ENCODE results near the gene CC2D2B. TPM values are rescaled to one million over a fixed set of nuclear protein-coding genes. Genes with fewer than 3 reads are reported as not detected.

Gene CC2D2B
- total RNA-seq, 1 experiment from 2014 or later, result not detected

DNA sequence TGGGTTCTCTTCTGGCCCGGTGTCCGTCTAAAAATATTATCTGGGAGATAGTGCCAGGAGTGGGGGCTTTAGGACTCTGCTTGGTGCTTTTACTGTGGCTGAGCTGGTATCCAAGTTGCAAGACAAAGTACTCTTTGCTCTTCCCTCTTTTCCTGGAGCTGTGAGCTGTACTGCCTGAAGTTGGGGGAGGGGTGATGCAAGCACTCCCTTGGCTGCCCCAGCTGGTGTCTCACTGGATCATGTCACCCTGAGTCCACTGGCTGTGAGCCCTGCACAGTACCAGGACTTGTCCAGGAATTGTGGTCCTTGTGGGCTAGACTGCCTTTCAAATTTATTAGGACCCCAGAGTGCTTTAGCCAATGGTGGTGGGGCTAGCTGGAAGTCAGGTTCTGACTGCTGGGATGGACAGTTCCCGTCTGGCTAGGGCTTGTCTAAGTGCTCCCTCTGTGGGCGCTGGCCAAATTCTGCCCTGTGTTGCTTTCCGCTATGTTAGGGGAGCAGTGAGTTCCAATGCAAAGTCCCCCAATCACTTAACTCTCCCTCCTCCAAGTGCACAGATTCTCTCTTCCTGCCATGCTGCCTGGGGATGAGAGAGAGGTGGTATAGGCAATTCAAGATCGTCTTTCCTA lies 13.1 kb downstream of the CC2D2B start:
- Histone ChIP-seq H3K36me3 (ENCODE audit: insufficient read depth, low read length, poor library complexity, severe bottlenecking) (no peaks in the 10 kb centered on the region), H3K9me3 (ENCODE audit: low read depth, low read length, poor library complexity, severe bottlenecking) (no peaks in the 10 kb centered on the region), H3K4me3 (ENCODE audit: low read depth, low read length, poor library complexity, severe bottlenecking) (no peak overlapping the region), H3K27ac (ENCODE audit: low read depth, low read length, poor library complexity, severe bottlenecking) (no peak overlapping the region), H3K27me3 (replicated peaks; ENCODE audit: insufficient read depth, low read depth, low read length, poor library complexity) (peaks cover 10% of the 10 kb centered on the region), H3K4me1 (ENCODE audit: insufficient read depth, low read length, poor library complexity, severe bottlenecking) (no peaks in the 10 kb centered on the region)
- no peak for TF ChIP-seq EZH2 (IDR thresholded peaks at IDR 0.05; ENCODE audit: borderline replicate concordance, low read depth, low read length, poor library complexity, severe bottlenecking)
- TF ChIP-seq, protein P1, sequence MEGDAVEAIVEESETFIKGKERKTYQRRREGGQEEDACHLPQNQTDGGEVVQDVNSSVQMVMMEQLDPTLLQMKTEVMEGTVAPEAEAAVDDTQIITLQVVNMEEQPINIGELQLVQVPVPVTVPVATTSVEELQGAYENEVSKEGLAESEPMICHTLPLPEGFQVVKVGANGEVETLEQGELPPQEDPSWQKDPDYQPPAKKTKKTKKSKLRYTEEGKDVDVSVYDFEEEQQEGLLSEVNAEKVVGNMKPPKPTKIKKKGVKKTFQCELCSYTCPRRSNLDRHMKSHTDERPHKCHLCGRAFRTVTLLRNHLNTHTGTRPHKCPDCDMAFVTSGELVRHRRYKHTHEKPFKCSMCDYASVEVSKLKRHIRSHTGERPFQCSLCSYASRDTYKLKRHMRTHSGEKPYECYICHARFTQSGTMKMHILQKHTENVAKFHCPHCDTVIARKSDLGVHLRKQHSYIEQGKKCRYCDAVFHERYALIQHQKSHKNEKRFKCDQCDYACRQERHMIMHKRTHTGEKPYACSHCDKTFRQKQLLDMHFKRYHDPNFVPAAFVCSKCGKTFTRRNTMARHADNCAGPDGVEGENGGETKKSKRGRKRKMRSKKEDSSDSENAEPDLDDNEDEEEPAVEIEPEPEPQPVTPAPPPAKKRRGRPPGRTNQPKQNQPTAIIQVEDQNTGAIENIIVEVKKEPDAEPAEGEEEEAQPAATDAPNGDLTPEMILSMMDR (conservative IDR thresholded peaks at IDR 0.05; ENCODE audit: low read depth, low read length), result no peak
- no peak for DNase-seq (ENCODE audit: low spot score)
- POLR2A ChIA-PET (ENCODE audit: low non-redundant PET), result no interaction called here
- intact Hi-C loops (cut with micrococcal nuclease; ENCODE audit: unreplicated experiment), result no loop called here
- no TSS peak for BruUV-seq (replicated peaks)
- CTCF ChIA-PET, result no interaction called here

DNA sequence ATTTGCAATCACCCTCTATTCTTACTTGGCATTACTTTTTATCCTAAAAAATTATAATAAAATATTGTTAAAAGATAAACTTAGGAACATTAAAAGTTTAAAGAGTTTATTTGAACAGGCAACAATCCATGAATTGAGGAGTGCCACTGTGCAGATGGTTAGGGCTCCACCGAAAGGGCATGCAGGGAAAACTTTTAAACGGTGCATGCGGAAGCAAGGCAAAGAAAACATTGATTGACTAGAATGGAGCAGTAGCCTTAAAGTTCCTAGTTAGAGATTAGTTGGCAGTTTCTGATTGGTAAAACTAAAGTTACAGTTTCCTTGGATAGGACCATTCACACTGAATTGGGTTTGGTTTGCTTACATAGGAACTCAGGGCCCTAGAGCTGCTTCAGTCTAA lies 17.3 kb downstream of the CC2D2B start:
- intact Hi-C loops (cut with micrococcal nuclease; ENCODE audit: unreplicated experiment), result no loop called here
- H3K36me3 ChIP-seq (ENCODE audit: insufficient read depth, low read length, poor library complexity, severe bottlenecking), result no peaks in the 10 kb centered on the region
- H3K27ac ChIP-seq (ENCODE audit: low read depth, low read length, poor library complexity, severe bottlenecking), result no peak overlapping the region
- ChIA-PET POLR2A (ENCODE audit: low non-redundant PET) (no interaction called here), CTCF (no interaction called here)
- peaks cover 9% of the 10 kb centered on the region for H3K27me3 ChIP-seq (replicated peaks; ENCODE audit: insufficient read depth, low read depth, low read length, poor library complexity)
- no peak for TF ChIP-seq EZH2 (IDR thresholded peaks at IDR 0.05; ENCODE audit: borderline replicate concordance, low read depth, low read length, poor library complexity, severe bottlenecking)
- TF ChIP-seq, protein P1 (conservative IDR thresholded peaks at IDR 0.05; ENCODE audit: low read depth, low read length), result no peak
- BruUV-seq (replicated peaks), result no TSS peak
- no peaks in the 10 kb centered on the region for H3K4me1 ChIP-seq (ENCODE audit: insufficient read depth, low read length, poor library complexity, severe bottlenecking)
- H3K9me3 ChIP-seq (ENCODE audit: low read depth, low read length, poor library complexity, severe bottlenecking), result no peaks in the 10 kb centered on the region
- DNase-seq (ENCODE audit: low spot score), result no peak
- H3K4me3 ChIP-seq (ENCODE audit: low read depth, low read length, poor library complexity, severe bottlenecking), result no peak overlapping the region

DNA sequence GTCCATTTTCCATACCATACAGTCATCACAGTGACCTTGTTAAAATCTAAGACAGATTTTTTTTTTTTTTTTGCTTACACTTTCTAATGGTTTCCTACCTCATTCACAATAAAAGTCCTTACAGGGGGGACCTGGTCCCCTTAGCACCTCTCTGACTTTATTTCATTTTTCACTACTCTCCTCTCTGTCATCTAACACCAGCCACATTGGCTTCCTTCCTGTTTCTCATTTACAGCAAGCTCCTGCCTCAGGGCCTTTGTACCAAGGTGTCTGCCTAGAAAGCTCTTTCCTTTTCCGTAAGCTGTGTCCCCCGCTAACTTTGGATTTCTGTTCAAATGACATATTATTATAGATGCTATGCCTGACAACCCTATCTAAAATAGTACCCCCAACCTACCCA lies 27.7 kb downstream of the CC2D2B start:
- Histone ChIP-seq H3K36me3 (ENCODE audit: insufficient read depth, low read length, poor library complexity, severe bottlenecking) (no peaks in the 10 kb centered on the region), H3K9me3 (ENCODE audit: low read depth, low read length, poor library complexity, severe bottlenecking) (peaks cover 8% of the 10 kb centered on the region), H3K27ac (ENCODE audit: low read depth, low read length, poor library complexity, severe bottlenecking) (no peak overlapping the region), H3K27me3 (replicated peaks; ENCODE audit: insufficient read depth, low read depth, low read length, poor library complexity) (no peaks in the 10 kb centered on the region), H3K4me1 (ENCODE audit: insufficient read depth, low read length, poor library complexity, severe bottlenecking) (no peaks in the 10 kb centered on the region), H3K4me3 (ENCODE audit: low read depth, low read length, poor library complexity, severe bottlenecking) (no peak overlapping the region)
- TF ChIP-seq, protein P1 (conservative IDR thresholded peaks at IDR 0.05; ENCODE audit: low read depth, low read length), result no peak
- TF ChIP-seq EZH2 (IDR thresholded peaks at IDR 0.05; ENCODE audit: borderline replicate concordance, low read depth, low read length, poor library complexity, severe bottlenecking), result no peak
- ChIA-PET POLR2A (ENCODE audit: low non-redundant PET) (no interaction called here), CTCF (no interaction called here)
- no TSS peak for BruUV-seq (replicated peaks)
- intact Hi-C loops (cut with micrococcal nuclease; ENCODE audit: unreplicated experiment), result no loop called here
- no peak for DNase-seq (ENCODE audit: low spot score)
